Astrocyte of the cerebellum (primary cell): Measurements from ENCODE around the gene QRICH1.

Experiments used
- DNase-seq: peaks from one replicate; pipeline ENCODE4 v3.0.0-alpha.2; 2011; ENCODE audit warnings: low read depth
- H3K4me3 ChIP-seq: 2 replicates; pipeline ENCODE4 v1.5.1; 2011; ENCODE audit warnings: mild to moderate bottlenecking, low read depth, low read length, moderate library complexity
- CTCF ChIP-seq: IDR thresholded peaks from 2 replicates; pipeline ENCODE4 v1.5.1; 2012; ENCODE audit warnings: low read length, low read depth, moderate library complexity, mild to moderate bottlenecking; ENCODE audit errors: missing control alignments
- in situ Hi-C: cut with HindIII; loops from 2 replicates; pipeline ENCODE4 v1.10.0; 2017; ENCODE audit warnings: low sequenced_read_pairs

QRICH1 gene

DNA sequence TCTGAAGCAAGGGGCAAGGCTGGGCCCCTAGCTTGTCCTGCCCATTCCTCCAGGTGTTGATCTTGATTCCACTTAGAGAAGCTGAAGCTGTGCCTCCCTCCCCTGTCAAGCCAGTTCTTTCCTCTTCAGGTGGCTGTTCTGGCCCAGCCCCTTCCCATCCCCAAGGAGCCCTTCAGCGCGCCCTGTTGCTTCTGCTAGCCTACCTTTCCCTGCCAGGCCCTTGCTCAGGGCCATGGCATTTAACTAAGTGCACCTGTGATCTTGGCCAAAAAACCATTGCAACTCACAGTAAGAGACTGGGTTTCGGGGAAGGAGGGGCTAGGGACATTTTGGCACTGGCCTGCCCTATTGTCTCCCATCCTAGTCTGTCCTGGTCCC, 88.6 kb downstream of the QRICH1 start:
- in situ Hi-C loops = no loop called here
- no peak for DNase-seq
- no peak overlapping the region for H3K4me3 ChIP-seq
- no peak for TF ChIP-seq CTCF

- H3K4me3 ChIP-seq = no peak overlapping the region
- no peak for TF ChIP-seq CTCF
- DNase-seq = no peak
- in situ Hi-C loops = loop anchor here (5.0 kb wide), 1 partner anchor 52 kb away; no protein-coding TSS in a partner anchor
Observed at GRCh38 chr3:49004352-49005302, 89.2 kb downstream of the QRICH1 start.

DNA sequence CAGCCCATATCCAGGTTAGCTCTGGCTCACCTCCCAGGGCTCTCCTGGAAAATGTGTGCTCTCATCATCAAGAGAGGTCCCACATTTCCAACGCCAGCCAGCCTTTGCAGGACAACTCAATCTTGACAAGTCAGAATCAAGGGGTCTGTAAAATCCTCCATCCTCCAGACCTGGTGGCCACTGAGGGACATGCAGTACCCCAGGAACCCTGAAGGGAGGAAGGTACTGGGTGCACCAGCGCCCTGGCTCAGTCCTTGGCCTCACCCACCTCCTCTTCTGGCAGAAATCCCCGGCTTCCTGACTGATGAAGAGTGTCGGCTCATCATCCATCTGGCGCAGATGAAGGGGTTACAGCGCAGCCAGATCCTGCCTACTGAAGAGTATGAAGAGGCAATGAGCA, 92.7 kb downstream of the QRICH1 start:
- H3K4me3 ChIP-seq = no peak overlapping the region
- in situ Hi-C loops = loop anchor here (5.0 kb wide), 1 partner anchor 49 kb away; no protein-coding TSS in a partner anchor
- no peak for DNase-seq
- no peak for TF ChIP-seq CTCF

GRCh38 chr3:48999085-48999858, 94.6 kb downstream of the QRICH1 start:
- no peak for TF ChIP-seq CTCF
- in situ Hi-C loops = no loop called here
- H3K4me3 ChIP-seq = no peak overlapping the region
- DNase-seq = no peak

GRCh38 chr3:48997714-48998637, 95.9 kb downstream of the QRICH1 start:
- no peak for DNase-seq
- TF ChIP-seq CTCF = no peak
- in situ Hi-C loops = no loop called here
- no peak overlapping the region for H3K4me3 ChIP-seq
